GM21381 (cell line): ENCODE data around the gene KIAA0040.

ENCODE experiments used
- ATAC-seq: cut with Tn5 transposase; IDR thresholded peaks from one replicate; pipeline ENCODE4 v1.9.1; 2021; ENCODE audit warnings: mild to moderate bottlenecking, moderate library complexity; ENCODE audit not compliant: unreplicated experiment

Gene KIAA0040

DNA sequence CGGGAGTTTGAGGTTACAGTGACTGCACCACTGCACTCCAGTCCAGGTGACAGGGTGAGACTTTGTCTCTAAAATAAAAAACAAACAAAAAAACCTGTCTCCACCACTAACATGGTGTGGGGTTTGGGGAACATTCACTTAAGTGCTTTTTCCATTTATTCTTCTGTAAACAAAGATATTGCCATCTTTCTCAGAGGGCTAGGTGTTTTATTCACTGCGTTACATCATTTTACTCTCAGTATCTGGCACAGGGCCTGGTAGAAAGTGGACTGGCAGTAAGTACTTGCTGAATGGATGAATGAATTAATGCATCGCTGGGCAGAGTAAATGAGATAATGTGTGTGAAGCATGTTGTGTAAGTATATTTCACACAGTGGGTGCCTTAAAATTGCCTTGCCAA, 20.1 kb downstream of the KIAA0040 start:
- ATAC-seq, result no peak

DNA sequence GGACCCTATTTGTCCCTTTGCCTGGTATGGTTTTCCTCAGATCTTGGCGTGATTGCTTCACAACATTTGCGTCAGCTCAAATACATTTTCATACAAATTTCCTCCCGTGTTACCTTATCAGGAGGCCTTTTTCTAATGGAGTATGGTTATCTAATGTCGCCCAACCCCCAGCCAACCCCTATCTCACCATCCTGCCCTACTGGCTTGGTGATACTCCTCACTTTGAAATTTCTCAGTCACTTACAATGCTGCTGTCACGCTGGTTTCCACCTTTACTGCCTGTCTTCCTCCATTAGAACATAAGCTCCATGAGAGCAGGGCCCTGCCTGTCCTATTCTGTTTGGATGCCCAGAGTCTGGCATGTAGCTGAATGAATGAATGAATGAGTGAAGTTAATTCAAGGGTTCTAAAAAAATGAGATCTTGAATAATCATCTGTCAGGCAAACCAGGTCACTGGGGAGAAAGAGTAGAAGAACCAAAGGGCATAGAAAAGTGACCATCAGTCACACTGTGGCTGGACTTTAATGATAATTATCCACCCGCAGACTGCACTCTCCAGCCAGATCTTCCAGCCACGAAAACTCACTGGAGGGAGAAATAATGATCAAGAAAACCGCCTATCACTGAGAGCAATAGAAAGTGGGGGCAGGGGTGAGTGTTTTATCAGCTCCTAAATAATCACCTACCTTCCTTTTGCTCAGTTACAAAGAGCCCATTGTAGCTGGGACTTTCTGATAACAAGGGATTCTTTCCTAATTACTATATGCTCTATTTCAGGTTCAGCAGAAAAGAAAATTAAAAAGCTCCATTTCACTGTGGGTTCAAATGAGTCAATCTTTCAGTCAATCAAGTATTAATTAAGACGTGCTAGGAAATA, 21.3 kb downstream of the KIAA0040 start:
- no peak for ATAC-seq

DNA sequence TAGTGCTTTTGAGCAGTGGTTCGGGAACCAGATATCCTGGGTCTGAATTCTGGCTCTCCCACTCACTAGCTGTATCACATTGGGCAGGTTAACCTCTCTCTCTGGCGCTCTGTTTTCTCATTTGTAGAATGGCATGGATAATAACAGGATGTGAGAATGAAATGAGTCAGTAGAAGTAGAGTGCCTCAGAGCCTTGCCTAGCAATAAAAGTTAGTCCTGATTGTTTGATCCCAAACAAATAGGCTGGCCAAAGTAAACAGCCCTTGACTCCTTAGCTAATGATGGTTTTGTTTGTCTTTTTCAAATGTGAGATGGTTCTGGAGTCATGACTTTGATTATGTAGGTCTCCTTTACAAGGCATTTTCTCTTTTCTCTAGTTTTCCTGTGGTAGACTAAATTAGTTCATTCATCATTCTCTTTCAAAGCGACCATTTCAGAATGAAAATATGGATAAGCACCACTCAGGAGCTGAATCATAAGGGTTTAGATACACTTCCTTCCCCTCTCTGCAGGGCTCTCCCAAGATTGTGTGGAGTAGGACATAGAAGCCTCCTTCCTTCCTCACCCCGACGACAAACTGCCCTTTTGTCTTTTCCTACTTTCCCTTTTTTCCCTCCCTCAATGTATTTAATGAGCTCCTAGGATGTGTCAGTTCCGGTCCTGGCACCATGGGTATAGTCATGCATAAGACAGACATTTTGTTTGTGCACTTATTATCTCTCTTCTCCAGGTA, 23.1 kb downstream of the KIAA0040 start:
- ATAC-seq, result no peak

DNA sequence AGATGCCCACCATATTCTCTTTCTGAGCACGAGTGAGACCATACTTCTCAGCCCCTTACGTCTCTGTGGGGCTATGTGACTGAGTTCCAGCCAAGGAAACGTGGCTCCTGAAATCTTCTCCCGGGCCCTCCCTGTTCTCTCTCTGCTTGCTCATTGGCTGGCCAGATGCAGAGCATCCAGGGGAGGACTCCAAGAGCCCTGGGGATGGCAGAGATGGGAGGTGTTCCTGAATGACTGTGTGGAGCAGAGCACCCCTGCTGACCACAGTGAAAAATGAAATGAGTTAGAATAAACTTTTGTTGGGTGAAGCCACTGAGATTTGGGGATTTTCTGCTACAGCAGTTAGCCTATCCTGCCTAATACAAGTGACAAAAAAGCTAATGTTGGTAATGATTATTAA, 23.8 kb downstream of the KIAA0040 start:
- ATAC-seq, result no peak

DNA sequence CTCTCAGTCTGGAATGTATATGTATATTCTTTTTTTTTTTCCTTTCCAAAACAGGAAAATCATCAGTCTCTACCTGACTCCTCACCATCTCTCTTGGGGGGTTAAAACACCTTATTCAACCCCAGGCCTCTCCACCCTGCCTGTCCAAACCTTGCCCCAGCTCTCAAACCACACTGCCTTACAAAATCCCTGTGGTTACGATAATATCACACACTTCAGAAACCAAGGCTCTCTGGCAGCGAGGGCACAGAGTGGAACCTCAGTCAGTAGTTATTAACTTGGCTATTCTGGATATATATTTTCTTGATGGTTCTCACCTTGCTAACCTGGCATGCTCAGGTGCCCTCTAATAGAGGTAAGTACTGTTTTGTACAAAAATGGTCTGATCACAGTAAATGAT, 24.7 kb downstream of the KIAA0040 start:
- ATAC-seq, result no peak

DNA sequence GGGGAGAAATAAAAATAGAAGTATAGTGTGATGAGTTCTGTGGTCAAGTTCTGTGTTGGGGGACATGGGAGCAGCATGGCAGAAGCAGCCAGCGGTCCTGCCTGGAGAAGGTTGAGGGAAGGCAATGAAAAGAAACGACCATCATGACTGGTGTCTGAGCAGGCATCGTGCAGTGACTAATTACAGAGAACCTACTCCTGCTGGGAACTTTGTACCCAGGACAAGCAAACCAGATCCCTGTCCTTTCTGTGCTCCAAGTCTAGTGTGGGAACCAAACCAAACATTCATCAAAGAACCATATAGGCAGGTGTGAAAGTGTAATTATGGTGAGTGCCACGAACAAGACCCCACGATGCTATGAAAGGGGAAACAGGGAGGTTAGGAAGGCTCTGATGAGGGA, 25.8 kb downstream of the KIAA0040 start:
- no peak for ATAC-seq

DNA sequence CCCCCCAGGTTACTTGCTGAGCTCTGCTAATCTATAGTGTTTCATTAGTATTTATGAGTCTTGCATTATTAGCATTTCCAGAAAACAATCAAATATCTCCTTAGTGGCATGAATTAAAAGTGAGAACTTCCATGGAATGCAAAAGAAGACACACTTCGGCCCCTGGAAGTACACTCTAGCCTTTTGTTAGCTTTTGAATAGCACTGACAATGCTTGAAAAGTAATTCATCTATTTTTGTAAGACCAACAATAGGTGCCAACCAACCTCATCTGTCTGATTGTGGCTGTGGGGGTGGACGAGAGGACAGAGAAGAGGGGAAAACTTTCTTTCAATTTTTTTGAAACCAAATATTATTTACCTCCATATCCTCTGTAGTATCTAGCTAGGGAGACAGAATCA, 27.8 kb downstream of the KIAA0040 start:
- no peak for ATAC-seq

DNA sequence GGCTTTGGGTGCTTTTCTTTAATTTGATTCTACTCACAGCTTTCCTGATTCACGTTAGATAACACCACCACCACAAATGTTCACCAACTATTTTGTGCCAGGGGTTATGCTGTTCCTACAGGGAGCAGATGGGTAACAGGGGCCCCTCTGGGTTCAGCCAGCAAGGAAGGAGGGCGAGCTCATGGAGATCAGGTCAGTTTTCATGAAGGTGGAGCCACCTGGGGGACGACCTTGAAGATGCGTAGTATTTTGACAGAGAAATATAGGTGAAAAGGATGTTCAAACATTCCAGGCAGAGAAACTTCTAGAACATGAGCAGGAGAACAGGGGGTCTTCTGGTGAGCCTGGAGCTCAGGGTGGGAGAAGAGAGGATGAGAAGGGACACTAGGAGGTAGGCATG, 28.9 kb downstream of the KIAA0040 start:
- ATAC-seq, result no peak

DNA sequence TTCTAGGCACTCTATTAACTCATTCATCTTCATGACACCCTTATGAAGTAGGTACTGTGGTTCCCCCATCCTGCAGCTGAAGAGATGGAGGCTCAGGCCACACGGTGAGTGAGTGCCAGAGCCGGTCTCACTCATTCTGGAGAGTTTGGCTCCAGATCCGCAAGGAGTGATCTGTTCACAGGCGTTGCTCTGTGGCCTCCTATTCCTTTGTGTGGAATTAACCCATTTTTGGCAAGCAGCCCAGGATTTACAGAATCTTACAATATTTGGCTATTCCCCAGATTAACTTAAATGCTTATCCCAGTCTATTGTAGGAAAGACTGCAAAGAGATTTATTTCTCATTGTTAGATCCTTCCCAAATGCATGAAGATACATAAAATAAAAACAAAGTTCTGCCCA, 29.6 kb downstream of the KIAA0040 start:
- no peak for ATAC-seq

DNA sequence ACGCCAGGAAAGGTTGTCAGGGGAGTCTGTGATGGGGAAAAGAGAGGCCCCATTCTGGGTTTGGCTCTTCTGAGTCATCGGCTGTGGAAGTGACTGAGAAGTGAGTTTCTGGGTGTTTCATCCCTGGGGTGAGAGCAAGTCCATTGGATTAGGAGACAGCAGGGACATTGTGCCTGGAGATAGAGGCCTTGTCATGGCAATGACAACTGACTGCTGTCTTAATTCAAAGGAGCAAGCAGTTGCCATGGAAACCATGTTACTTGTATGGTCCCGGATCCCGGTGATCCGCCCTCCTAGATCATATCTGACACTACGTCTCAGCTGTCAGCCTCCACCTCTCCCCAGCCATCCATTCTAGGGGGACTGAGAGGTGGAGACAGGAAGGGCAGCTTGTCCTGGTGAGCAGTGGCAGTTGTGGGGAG, 34.4 kb downstream of the KIAA0040 start:
- ATAC-seq, result no peak

DNA sequence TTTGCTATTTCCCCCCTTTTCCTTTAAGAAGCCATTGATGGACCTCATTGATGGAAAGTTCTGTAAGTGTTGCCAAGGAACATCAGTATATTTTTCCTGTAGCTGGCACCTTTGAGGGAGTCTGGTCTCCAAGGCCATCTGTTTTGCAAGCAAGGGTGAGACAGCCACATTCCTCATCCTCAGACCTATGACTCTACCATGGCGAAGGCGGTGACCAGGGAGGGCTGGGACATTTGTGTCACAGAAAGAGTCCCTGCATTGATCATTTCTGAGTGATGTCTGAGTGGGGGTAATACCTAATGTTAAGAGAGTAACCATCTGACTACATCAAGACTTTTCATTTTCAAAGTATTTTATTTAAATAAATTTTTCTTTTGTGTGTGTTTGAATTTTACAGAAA, 35.4 kb downstream of the KIAA0040 start:
- ATAC-seq, result no peak

DNA sequence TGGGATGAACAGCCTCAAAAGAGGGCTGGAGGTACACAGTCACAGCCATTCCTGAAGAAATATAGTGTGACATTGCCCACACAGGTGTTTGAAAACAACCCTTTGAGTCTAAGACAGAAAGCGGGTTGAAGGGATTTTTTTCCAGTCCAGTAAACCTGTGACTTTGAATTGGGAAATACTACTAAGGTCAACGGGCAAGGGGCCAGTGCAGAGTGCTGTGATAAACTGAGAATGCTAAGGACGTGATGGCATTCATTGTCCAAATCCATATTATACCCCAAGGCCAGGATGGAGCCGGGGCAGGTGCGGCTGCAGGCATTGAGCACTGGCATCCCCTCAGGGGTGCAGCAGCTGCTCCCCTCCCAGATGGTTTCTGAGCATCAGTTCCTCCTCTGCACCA, 36.6 kb downstream of the KIAA0040 start:
- ATAC-seq, result no peak

DNA sequence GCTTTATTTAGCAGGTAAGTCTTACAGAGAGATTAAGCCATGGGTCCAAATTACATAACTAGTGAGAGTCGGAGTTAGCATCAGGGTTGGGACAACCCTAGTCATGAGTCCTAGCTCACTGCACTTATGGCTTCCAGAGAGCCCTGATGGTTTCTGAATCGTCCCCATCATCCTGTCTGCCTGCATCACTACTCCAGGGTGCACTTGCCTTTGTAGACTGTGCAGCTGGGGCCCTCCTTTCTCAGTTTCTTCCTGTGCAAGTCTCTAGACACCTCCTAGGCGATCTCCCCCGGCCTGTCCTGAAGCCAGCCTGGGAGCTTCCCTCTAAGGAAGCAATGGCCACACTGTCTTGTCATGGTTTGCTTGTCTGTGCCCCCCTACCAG, 37.1 kb downstream of the KIAA0040 start:
- ATAC-seq, result no peak

DNA sequence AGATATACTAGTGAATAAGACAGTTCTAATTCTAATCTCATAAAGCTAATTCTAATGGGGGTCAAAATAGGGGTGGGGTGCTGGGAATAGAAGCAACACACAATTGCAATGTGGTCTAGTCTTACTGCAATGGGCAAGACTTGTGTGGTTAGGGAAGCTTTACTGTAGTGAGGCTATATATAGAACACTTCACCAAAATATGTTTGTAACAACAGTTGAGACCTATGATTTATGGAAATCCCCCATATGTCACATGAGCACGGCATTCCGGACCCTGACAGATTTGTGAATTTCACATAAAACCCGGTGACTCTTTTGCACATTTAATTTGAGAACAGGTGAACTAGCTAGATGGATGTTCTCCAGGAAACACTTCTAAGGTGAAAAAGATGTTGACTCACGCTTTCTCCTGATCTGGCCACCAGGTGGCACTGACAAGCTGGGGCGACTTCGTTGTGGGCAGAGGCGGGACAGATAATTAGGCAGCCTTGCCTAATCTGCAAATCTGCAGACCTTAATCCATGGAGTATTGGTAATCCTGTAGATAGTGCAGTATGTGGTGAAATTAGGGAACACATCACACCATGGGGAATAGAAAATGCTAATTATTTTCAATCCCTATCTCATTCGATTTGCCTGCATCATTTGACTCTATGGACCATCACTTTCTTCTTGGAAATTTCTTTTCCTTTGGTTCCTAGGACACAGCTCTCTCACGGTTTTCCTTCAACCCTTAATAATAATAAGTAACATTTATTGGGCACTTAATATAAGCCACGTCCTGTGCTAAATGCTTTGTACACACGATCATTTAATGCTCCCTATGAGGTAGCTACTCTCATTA, 37.7 kb downstream of the KIAA0040 start:
- no peak for ATAC-seq

DNA sequence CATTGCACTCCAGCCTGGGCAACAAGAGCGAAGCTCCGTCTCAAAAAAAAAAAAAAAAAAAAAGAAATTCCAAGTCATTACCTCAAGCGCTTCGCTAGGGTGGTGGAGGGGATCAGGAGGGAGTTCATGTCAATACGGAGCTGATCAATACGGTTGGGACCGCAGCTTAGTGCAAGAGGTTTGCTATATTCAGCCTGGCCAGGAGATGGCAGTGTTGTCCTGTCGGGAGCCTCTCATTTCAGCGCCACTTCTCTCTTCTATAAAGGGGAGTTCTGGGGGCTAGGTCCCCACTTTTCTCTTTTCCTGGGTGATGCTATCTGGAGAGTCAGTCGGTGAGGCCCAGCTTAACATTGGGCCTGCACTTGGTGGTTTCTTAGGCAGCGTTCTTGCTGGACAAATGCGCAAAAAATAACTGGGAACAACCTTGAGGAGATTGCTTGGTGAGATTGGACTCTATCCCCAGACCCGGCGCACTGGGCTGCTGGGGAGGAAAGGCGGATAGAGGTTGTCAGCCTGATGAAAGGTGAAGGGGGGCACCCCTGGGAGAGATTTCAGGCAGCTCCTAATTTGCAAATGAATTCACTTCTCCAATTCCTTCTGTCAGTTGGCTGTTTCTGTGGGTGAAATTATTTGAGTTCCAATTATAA, 40.4 kb downstream of the KIAA0040 start:
- no peak for ATAC-seq

DNA sequence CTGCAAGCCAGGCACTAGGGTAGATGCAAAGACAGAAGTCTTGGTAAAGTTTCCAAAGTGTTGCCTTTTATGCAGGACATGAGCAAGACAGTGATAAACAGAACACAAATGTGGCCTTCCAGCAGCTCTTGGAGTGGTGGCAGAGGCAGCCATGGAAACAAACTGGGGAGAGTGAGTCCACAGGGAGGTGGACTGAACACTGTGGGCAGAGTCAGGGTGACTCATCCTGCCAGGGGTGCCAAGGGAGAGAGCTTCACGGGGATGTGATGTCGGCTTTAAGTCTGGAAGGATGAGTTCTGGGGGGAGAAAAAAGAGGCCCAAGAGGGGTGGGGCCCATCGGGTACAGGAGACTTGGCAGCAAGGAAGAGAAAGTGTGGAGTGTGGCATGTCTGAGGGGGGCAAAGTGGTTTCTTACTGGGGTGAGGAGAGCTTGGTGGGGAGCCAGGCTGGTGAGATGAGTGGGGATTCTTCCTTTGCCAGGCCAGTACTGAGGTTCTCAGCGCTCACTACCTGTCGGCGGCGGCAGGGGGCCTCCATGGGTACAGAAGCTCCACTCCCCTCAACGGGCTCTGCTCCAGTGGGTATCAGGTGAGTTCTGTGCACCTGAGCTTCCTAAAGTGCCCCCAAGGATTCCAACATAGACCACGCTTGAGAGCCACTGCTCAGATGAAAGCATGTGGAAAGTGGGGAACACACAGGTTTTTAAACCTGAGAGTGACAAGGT, 41.8 kb downstream of the KIAA0040 start:
- no peak for ATAC-seq

DNA sequence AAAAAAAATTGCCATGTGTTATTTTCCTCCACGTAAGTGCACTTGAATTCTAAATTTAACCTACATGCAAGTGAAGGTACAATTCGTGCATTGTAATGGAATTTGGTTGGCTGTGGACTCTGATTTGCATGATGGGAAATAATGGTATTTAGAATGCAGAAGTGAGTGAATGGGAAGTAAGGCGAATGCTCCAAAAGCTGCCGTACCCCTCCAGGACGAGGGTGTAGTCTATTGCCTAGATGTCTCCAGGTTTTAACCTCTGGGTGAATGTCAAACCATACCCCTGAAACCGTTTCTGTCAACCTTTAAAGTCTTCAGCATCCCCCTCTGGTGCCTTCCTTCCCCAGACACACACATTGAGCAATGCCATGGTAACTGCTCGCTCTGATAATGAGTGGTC, 44.5 kb downstream of the KIAA0040 start:
- no peak for ATAC-seq

DNA sequence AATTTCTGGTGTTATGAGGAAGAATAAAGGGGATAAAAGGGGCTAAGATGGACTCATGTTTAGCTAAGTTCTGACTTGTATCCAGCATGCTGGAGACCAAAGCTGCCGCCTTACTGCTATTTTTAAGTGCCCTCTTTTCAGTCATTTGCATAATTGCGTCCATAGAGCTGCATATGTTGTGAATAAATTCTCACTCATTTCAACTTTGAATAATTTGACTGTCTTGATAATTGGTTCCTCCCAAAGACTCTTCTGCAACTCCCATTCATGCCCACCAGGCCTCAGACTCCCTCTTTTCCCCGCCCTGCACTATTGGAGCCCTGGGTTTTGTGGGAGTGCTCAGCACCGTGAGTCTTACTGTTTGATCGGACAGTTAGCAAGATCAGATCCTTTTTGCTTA, 45.0 kb downstream of the KIAA0040 start:
- ATAC-seq, result no peak

DNA sequence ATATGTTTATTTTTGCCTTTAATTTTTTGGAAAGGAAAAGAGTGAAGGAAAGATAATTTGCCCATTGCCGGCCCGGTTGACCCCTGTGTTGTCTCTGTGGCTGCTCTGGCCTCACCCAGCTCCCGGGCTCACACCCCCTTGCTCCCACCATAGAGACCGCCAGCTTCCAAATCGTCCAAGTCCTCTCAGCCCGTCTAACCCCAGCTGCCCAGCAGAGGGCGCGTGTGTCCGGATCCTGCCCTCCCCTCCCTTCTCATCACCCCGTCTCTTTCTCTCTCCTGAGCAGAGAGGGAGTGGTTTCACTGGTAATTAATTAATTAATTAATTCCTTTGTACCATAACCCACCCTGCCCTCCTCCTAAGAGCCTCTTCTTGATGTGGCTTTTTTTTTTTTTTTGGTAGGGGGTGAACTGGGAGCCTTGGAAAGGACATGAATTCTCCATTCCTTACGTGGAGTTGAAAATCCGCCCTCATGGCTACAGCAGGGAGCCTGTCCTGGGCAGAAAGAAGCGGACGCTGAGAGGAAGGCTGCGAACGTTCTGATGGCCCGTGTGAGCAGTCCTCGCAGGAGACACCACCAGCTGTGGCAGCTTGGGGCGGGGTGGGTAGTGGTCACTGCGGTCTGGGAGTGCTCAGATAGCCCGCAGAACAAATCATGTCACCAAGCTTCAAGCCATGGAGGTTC, 45.9 kb downstream of the KIAA0040 start:
- peak; percentile 49 for ATAC-seq
